ENCODE measurements around the gene CD1B.

DNA sequence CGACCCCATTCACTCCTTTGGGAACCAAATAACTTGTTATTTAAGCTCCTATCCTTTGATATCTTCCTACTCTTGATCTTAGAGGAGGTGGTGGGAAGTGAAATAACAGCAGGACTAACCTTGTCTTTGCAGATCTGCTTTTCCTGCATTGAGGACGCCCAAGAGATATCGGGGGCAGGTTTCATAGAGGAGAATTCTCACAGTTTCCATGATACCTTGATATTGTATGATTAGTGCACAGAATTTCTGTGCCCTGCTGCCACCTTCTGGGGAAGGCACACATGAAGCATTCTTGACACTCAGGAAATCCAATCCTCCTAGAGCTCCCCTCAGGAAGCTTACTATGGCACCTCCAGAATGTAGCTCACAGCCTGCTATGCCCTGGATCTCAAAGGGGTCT lies 1.6 kb downstream of the CD1B start:
- TF ChIP-seq, protein P1, sequence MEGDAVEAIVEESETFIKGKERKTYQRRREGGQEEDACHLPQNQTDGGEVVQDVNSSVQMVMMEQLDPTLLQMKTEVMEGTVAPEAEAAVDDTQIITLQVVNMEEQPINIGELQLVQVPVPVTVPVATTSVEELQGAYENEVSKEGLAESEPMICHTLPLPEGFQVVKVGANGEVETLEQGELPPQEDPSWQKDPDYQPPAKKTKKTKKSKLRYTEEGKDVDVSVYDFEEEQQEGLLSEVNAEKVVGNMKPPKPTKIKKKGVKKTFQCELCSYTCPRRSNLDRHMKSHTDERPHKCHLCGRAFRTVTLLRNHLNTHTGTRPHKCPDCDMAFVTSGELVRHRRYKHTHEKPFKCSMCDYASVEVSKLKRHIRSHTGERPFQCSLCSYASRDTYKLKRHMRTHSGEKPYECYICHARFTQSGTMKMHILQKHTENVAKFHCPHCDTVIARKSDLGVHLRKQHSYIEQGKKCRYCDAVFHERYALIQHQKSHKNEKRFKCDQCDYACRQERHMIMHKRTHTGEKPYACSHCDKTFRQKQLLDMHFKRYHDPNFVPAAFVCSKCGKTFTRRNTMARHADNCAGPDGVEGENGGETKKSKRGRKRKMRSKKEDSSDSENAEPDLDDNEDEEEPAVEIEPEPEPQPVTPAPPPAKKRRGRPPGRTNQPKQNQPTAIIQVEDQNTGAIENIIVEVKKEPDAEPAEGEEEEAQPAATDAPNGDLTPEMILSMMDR (IDR thresholded peaks at IDR 0.05), result peak; percentile 32
- TF ChIP-seq ZFX (IDR thresholded peaks at IDR 0.05; ENCODE audit: borderline replicate concordance), result no peak
